IPS DF 19.7 (cell line): ENCODE data around the gene MAD2L2.
"Not testable (repeated sequence)": the region's sequence is repeated elsewhere in the genome, so short reads cannot be mapped to it uniquely, and the experiment has no call there.

Experiments used
- DNase-seq: peaks from one replicate; pipeline ENCODE4 v3.0.0-alpha.2; 2013; ENCODE audit warnings: low read depth, low spot score

MAD2L2 gene

DNA sequence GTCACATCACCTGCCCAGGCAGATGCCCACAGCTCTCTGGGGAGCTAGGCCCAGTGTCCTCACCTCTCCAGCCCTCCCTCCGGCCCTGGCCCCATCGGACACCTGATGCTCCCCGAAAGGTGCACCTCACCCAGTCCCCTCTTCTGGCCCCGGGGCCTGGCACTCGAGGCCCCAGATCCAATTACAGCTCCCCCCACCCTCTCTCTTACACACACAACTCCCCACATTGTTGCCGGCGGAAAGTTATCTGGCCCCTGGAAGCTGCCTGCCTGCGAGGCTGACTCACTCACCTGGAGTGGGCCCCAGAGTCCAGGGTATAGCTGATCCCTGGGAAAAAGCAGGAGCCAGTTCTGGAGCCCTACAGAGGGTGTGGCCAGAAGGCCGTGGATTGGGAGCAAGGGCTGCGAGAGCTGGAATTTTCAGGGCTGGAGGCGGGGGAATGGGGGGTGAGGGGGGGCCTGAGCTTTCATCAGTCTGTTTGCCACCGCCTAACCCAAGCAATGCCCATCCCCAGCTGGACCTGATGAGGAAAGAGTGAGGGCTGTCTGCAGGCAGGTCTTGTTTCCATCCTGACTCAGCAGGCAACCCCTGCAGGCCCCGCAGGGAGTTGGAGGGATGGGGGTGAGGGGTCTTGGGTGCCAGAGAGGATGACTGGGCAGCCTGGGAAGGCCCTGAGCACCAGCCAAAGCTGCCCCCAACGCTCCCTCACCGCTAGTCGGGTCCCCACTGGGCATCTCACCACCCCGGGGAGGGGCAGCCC is 27.7 kb downstream of the MAD2L2 start:
- no peak for DNase-seq

DNA sequence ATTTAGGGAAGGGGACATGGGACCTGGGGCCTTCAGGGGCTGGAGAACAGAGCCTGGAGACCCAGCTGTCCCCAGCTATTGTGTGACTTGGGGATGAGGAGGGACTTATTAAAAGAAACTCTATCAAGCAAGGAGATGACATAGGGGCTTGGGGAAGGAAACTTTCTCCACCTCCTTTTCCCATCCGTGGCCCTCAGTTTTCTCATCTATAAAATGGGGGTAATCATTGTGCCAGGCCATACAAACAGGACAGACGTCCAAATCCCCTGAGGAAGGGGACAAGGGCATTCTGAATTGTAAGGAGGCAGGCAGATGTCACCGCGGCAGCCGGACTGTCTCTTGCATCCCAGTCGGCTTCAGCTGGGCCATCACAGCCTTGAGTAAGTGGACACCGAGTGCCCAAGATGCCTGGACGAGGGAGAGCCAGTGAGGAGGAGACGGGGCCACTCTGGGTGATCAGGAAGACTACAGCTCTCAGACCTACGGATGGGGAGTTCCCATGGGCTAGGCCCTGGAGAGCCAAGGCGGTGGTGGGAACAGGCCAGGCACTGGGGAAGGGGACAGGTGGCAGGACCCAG is 28.7 kb downstream of the MAD2L2 start:
- no peak for DNase-seq

DNA sequence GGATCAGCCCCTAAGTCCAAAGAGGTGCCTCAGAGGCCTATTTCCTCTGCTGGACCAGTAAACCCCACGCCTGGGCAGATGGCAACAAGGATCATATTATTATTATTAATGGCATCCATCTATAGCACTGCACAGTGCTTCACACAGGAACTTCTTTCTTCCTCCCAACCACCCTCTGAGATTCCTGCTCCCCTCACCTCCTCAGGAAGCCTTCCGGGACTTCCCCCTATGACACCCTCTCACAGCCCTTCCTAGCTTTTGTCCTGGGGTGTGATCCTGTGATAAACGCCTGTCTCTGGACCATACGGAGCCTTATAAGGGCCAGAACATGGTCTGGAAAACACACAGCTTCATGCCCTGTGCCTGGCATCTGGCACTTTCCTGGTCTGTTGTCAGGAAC is 29.9 kb downstream of the MAD2L2 start:
- no peak for DNase-seq

DNA sequence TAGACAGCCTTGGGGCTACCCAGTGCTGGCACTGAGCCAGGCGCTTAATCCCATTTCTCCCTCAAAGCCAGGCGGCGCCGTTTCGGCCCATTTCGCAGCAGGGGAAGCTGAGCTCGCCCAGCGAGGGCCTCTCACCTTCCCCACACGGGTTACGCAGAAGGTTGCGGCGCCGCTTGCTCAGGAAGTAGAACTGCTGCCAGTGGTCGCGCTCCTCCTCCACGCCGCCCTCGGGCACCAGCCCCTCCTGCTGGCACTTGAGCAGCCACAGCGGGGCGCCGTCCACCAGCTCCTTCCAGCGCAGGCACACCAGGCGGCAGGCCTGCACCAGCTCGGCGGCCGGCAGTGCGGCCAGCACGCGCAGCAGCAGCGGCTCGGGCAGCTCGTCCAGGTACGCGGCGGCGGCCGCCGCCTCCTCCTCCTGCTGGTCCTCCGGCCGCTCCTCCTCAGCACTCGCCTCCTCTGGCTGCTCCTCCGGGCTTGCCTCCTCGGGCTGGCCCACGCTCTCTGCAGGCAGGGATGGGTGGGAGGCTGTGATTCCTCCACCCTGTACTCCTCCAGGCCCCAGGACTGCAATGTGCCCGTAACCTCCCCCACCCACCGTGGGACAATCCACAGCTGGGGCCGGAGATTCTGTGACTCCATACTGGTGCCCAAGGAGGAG is 30.5 kb downstream of the MAD2L2 start:
- no peak for DNase-seq

DNA sequence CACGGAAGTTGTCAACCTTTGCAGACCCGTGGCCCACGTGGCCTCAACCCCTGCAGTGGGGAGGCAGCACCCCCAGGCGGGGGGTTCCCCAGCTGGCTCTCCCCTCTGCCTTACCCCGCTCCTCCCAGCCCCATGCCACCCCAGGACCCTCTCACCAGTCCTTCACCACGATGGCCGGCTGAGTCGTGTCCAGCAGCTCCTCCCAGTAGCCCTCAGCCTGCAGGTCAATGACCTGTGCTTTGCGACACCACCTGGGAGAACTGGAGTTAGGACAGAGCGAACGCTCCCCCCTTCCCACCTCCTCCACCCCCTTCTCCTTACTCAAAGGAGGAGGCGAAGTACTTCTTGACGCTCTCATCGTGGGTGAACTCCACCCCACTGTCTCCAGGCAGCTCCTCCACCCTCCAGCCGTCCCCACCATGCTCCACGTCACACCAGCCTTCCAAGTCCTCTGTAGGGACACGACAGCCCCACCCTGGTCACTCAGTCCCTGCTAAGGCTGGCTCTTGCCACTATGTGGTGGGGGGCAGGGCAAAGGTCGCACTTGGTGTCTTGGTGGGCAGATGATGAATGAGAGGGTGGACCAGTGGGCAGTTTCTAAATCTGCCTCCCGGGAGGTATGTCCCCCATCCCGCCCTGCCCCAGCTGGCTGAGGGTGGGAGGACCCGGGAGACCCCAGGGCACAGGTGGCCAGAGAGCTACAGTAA is 31.2 kb downstream of the MAD2L2 start:
- DNase-seq = no peak

DNA sequence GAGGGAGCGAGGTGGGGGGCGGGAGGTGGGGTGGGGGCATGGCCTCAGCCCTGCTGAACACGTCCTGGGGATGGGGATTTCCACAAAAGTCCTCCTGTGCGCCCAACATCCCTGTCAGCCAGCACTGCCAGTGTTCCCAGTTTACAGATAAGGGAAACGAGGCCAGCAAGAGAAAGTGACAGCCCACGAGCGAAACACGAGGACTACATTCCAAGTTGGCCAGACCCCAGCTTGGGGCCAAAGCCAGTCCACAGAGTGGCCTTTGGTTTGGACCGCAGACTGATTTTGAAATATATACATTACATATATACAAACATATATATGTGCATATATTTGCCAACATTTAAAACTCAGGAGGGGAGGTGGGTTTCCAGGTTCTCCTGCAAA is 31.7 kb downstream of the MAD2L2 start:
- no peak for DNase-seq

DNA sequence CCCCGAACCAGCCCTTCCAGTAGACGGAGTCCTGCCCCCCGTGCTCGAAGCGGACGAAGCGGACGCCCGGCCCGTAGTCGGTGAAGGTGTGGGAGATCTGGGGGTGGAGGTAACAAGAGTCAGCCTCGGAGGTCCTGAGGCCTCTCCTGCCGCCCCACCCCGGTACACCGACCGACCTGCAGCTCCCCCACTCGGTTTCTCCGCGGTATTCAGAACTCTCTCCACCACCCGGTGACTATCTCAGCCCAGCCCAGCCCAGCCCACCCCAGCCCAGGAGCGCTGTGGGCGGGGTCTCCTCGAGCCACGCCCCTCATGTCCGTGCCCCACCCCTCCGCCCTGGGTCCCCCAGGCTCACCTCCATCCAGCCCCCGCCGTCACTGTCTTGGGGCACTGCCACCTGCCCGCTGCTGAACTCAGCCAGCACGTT is 32.2 kb downstream of the MAD2L2 start:
- no peak for DNase-seq

DNA sequence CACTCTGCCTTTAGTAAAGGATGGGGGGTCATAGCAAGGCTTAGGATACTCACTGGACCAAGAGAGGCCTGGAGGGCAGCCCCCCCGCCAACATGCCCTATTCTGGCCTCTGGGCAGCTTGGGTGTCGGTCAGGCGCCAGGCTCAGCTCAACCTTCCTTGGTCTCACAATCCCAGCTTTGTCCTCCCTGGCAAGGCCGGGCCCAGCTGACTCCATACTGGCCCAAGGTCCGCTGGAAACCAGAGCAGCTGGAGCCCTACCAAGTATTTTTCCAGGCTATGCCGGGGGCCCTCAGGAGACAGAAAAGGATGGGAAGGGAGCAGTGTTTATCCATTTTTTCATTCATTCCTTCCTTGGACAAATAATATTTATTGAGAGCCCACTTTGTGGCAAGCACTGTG is 32.9 kb downstream of the MAD2L2 start:
- no peak for DNase-seq

DNA sequence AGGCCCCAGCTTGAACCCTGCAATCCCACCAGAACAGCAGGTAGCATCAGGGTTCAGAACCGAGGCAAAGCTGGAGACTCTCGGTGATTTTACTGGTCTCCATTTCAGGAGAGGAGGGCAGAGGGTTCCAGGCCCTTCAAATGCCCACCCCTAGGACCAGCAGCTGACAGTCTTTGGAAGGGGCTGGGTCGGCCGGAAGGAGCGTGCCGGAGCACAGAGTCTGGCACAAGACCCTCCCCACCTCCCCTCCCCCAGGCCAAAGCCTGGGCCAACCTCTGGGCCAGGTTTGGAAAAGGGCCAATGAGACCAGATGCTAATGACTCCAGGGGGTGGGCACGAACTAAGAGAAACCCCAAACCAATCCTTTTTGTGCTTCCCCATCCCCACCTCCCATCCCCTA is 33.6 kb downstream of the MAD2L2 start:
- no peak for DNase-seq

DNA sequence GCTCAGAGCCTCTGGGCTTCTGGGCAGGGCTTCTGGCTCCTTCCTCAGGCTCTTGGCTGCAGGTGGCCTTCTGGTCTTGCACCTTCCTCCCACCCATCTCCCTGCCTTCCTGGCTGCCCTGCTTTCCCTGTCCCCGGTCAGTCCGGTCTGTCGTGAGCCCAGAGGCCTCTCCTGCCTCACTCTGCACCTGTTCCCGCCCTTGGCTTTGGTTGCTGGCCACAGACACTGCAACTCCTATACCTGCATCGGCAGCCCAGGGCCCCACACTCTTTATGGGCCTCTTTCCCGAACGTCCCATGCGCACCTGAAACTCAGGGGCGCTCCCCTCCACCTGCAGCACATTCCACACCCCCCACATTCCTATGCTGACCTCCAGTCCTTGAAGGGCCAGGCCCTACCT is 34.6 kb downstream of the MAD2L2 start:
- DNase-seq = no peak

DNA sequence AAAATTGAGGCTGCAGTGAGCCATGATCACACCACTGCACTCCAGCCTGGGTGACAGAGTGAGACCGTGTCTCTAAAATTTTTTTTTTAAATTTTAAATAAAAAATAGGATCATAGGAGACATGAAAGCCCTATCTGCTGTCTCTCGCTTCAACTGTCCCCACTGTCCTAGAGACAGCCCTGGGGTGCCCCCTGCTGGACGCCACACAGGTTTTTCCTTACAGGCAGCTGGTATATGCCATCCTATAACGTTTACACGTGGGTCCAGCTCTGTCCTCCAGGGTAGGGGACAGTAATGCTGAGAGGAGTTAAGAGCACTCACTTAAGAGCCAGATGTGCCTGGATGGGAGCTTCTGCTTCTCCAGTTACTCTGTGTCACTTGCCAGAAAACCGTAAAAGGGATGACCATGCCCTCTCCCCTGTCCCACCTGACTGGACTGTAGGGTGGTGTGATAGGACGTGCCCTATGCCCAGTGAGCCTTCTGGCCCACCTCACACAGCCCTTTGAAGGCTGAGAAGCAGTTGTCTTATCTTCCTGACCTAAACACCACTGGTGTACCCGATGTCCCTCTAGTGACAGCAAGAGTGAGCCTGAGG is 35.2 kb downstream of the MAD2L2 start:
- no peak for DNase-seq

DNA sequence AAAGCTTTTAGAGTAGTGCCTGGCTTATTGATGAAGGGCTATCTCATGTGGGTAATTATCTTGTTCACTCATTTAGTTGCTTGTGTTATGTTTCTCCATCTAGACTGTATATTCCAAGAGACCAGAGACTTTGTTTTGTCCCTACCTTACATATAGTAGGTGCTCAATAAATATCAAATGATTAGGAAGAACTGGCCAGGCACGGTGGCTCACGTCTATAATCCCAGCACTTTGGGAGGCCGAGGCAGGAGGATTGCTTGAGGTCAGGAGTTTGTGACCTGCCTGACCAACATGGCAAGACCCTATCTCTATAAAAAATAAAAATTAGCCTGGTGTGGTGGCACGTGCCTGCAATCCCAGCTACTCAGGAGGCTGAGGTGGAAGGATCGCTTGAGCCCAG is 35.7 kb downstream of the MAD2L2 start:
- no peak for DNase-seq

DNA sequence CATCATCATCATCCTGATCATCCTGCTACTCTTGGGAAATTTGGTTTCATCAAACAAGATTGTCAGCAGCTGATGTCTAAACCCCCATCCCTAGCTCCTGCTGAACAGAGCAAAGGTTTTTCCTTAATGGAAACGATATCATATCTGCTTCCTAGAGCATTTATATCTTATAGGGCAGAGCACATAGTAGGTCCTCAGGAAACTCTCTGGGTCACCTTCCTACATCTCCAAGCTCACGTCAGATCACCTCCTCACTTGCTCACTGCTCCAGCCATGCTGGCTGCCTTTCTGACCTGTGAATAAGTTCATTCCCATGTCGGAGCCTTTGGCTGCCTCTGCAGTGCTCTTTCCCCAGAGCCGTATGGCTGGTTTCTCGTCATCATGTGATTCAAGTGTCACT is 37.2 kb downstream of the MAD2L2 start:
- DNase-seq = no peak

DNA sequence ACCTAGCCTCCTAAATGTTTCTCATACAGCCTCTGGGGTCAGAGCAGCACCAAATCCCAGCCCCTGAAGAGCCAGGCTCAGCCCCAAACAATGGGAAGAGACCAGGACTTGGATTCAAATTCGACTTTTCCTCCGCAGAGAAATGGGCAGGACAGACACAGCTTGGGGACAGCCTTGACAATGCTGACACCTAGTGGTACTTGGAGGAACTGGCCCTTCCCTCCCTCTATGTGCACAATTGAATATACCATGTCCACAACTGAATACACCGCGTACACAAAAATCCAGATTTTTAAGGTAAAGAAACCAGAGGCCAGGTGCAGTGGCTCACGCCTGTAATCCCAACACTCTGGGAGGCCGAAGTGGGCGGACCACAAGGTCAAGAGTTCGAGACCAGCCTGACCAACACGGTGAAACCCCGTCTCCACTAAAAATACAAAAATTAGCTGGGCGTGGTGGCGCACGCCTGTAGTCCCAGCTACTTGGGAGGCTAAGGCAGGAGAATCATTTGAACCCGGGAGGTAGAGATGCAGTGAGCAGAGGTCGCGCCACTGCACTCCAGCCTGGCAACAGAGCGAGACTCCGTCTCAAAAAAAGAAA is 38.4 kb downstream of the MAD2L2 start:
- DNase-seq = not testable (repeated sequence)

DNA sequence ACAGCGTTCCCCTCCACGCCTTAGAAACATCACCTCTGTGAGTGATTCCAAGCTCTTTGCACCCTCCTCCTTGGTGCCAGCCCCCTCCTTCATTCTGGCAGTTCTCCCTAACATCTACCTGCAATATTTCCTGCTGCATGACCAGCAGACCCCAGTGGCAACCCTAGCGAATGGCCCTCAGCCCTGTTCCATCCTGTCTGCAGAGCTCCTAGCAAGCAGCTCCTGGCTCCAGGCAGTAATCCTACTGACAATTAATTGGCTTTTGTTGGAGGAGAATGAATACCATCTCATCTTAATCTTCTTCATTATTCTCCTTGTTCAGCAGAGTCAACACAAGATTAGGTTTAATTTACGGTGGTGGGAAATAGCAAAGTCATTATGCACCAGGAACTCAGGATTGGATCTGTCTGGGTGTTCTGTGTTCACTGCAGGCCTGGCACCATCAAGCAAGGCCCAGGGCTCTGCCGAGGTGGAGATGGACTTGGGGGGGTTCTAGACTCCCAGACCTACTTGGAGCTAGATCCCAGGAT is 39.1 kb downstream of the MAD2L2 start:
- DNase-seq = no peak

DNA sequence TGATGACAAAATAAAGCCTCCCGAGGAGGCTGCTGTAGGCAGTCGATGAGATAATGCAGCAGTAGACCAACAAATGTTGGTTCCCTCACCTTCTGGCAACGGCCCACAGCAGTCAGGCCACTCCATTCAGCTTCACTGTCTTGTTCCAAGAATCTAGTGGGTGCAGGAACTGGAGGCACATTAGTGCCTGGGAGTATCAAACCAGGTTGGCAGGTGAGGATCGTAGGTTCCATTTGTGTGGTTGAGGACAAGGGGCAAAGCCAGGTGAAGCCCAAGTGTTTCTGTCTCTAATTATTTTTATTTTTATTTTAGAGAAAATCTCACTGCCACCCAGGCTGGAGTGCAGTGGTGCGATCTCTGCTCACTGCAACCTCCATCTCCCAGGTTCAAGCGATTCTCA is 40.0 kb downstream of the MAD2L2 start:
- no peak for DNase-seq

DNA sequence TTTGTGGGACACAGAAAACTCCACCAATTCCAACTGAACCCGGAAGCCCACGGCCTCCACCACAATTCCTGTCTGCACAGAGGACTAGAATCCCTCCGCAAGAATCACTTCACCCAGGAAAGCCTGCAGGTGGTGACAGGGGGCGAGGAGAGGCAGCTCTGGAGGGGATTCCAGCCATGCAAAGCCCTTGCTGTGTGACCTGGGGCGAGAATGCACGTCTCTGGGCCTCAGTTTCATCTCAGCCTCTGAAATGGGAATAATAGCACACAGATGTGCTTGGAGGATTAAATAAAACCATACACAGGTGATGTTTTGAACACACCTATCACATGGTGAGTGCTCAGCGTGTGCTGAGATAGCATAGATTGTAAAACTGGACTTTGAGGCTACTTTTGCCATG is 40.8 kb downstream of the MAD2L2 start:
- no peak for DNase-seq

DNA sequence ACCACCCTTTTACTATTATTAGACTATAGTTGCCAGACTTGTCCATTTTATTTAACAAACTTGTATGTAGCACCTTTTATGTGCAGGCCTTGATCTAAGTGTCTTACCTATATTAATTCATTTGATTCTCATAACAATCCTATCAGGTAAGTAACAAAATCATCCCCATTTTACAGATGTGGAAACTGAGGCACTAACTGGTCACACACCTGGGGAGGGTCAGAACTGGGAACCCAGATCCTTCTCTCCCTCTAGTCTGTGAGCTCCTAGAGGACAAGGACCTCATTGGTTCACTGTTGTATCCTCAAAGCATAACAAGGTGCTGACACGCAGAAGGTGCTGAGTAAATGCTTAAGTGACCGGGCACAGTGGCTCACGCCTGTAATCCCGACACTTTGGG is 41.6 kb downstream of the MAD2L2 start:
- no peak for DNase-seq

DNA sequence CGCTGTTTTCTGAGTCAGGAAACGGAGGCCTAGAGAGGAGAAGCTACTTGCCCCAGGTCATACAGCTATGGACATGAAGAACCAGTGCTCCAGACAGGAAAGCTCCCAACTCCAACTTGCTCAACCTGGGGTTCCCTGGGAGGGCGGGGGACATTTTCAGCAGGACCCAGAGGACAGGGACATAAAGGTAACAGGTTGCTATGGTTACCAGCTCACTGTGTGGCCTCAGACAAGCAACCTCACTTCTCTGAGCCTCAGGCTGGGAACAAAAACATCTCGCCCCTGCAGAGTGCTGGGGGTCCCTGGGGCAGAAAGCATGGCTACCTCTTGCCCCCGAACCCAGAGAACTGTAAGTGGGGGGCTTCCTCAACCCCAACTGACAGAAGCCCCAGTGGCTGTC is 42.8 kb downstream of the MAD2L2 start:
- no peak for DNase-seq

DNA sequence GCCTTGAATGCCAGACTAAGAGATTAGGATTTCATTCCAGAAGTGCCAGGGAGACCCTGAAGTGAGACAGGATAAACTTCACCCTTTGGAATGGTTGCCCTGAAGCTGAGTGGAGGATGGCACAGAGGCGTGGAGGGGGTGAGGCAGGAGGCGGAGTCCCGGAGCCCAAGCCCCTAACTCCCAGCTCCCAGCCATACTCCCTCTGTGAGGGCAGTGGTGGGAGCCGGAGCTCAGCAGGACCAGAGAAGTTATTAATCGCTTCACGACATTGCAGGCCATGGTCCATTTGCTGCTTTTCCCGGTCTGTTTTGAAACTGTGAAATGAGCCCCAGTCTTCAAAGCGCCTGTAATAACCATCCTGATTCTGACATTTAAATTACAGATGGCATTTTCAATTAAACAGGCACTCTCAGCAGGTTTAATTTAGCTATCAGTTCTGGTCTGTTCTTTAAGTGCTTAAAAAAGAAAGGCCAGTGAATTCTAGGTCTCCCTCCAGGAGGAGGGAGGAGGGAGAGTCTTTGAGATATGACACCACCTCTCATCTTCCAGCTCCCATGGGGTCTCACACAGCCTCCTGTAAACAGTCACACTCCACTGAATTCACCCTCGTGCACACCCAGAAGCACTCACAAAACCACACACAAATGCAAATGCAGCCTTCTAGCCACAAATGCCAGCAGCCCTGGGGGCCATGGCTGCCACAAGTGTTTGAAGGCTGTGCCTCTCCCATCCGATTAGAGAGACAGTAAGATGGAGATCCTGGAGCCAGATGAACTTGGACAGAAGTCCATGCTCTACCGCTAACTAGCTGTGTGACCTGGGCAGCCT is 46.4 kb downstream of the MAD2L2 start:
- no peak for DNase-seq
